H1 (cell line): ENCODE data around the gene TMEM145.
"Not testable (repeated sequence)": the region's sequence is repeated elsewhere in the genome, so short reads cannot be mapped to it uniquely, and the experiment has no call there.

ENCODE experiments used
- CHD2 ChIP-seq: IDR thresholded peaks from 2 replicates; pipeline ENCODE4 v1.6.1; 2012; ENCODE audit warnings: low read length, improper control_type of control experiment
- CREB1 ChIP-seq: IDR thresholded peaks from 2 replicates; pipeline ENCODE4 v1.6.1; 2012; ENCODE audit warnings: inconsistent platforms
- GABPA ChIP-seq: IDR thresholded peaks from 2 replicates; pipeline ENCODE4 v1.6.1; 2011; ENCODE audit warnings: mild to moderate bottlenecking, low read length, moderate library complexity, borderline replicate concordance; ENCODE audit not compliant: insufficient read depth
- JUND ChIP-seq: IDR thresholded peaks from 2 replicates; pipeline ENCODE4 v1.6.1; 2011; ENCODE audit warnings: mild to moderate bottlenecking, improper control_type of control experiment, low read length
- RXRA ChIP-seq: IDR thresholded peaks from 2 replicates; pipeline ENCODE4 v1.6.1; 2011; ENCODE audit warnings: low read depth, mild to moderate bottlenecking, low read length, moderate library complexity; ENCODE audit not compliant: insufficient read depth
- TF ChIP-seq, protein P1 (sequence below), 3 experiments: IDR thresholded peaks; 1 replicate in 2 of 3; 2 replicates in 1 of 3; pipeline versions ENCODE4 v1.5.1 to v1.6.1; 2011; ENCODE audit warnings: low read length in 3 of 3, mild to moderate bottlenecking in 3 of 3, inconsistent platforms in 2 of 3, low read depth in 1 of 3, moderate library complexity in 1 of 3; ENCODE audit not compliant: insufficient read depth in 1 of 3; ENCODE audit errors: control extremely low read depth in 1 of 3

DNA sequence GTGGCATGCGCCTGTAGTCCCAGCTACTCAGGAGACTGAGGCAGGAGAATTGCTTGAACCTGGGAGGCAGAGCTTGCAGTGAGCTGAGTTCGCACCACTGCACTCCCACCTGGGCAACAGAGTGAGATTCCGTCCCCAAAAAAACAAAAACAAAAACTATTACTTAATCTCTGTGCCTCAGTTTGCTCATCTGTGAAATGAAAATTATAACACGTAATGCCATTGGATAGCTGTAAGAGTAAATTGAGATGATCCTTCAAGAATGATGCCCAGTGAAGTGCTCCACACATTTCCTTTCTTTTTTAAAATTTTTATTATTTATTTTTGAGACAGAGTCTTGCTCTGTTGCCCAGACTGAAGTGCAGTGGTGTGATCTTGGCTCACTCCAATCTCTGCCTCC lies 26.8 kb downstream of the TMEM145 start:
- TF ChIP-seq, protein P1, sequence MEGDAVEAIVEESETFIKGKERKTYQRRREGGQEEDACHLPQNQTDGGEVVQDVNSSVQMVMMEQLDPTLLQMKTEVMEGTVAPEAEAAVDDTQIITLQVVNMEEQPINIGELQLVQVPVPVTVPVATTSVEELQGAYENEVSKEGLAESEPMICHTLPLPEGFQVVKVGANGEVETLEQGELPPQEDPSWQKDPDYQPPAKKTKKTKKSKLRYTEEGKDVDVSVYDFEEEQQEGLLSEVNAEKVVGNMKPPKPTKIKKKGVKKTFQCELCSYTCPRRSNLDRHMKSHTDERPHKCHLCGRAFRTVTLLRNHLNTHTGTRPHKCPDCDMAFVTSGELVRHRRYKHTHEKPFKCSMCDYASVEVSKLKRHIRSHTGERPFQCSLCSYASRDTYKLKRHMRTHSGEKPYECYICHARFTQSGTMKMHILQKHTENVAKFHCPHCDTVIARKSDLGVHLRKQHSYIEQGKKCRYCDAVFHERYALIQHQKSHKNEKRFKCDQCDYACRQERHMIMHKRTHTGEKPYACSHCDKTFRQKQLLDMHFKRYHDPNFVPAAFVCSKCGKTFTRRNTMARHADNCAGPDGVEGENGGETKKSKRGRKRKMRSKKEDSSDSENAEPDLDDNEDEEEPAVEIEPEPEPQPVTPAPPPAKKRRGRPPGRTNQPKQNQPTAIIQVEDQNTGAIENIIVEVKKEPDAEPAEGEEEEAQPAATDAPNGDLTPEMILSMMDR (IDR thresholded peaks at IDR 0.05; ENCODE audit: control extremely low read depth in 1 of 3, insufficient read depth in 1 of 3, low read depth in 1 of 3, low read length in 3 of 3) = not testable (repeated sequence)
- TF ChIP-seq RXRA, JUND, GABPA, CREB1, CHD2: not testable (repeated sequence)
